GM19238 (cell line): ENCODE results near the gene SLC43A3.
"Not testable (repeated sequence)": the region's sequence is repeated elsewhere in the genome, so short reads cannot be mapped to it uniquely, and the experiment has no call there.

Source experiments
- DNase-seq: peaks from one replicate; pipeline ENCODE4 v3.0.0; 2011; ENCODE audit warnings: low spot score; ENCODE audit not compliant: insufficient read length

The SLC43A3 gene

DNA sequence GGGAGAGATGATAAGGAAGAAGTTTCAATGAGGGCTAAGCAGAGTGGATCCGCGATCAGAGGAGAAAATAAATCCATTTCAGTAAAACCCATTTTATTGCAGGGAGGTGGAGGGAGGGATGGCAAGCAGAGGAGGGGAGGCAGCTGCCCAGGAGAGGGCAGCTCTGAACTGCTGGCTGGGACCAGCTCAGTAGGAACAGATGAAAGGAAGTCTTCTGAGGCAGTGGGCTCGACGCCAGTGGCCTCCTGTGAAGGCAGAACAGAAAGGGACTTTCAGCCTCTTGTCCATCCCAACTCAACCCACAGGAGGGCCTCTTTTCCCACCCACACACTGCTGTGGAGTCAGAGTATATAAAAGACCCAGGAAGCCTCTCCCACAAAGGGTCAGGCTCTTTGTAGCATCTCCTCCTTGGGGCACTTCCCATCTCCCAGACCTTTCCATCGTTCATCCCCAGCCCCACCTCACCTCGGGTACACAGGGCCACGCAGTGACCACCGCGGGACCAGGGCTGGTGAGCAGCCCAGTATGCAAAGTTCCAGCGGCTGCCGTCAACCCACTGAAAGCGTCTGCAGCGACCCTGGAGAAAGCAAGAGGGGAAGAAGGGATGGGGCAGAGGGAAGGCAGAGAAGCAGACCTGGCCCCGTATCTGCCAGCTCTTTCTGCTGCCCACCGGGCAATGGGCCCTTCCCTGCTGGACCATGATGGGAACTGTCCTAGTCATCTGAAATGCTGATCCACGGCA is 39.5 kb downstream of the SLC43A3 start:
- DNase-seq = no peak

DNA sequence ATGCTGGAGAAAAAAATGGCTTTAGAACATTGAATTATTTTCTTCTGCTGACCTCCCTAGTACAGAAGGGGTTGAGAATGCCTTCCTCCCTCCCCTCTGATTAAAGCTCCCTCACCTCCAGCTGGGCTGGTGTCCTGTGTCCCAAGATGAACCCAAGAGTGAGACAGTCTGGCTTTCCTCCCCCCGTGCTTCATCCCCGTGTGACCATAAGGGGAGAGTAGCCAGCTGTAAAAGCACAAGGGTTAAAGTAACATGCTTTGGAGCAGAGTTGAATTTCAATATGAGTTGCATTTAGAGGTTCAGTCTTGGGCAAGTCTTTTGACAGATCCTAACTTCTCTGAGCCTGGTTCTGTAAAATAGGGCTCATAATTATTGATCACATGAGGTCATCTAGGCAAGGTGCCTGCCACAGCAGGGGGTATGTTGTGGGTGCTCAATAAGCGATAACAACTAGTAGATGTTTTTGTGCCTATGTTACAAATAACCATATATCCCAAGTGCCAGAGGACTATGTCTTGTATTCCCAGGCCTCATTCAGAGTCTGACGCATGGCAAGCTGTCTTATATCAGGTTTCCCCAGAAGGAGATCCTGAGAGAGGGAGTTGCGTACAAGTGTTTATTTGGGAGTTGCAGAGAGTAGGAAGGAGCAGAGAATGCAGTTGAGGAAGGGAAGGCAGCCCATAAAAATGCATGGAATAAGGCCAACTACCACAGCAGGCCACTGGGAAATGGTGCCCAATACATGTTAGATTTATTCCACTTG is 40.6 kb downstream of the SLC43A3 start:
- no peak for DNase-seq

- DNase-seq = no peak
Measured at GRCh38 chr11:57380975-57381374, 45.9 kb downstream of the SLC43A3 start, which contains the start of gene PRG3. Gene PRG3 (minus strand): TSS chr11:57381150. CDS start chr11:57380708, 442 bp downstream.

GRCh38 chr11:57379732-57380131 is 47.2 kb downstream of the SLC43A3 start:
- DNase-seq = no peak

GRCh38 chr11:57378186-57378585 is 48.7 kb downstream of the SLC43A3 start:
- DNase-seq = no peak

GRCh38 chr11:57377107-57377506 is 49.8 kb downstream of the SLC43A3 start:
- DNase-seq = no peak

DNA sequence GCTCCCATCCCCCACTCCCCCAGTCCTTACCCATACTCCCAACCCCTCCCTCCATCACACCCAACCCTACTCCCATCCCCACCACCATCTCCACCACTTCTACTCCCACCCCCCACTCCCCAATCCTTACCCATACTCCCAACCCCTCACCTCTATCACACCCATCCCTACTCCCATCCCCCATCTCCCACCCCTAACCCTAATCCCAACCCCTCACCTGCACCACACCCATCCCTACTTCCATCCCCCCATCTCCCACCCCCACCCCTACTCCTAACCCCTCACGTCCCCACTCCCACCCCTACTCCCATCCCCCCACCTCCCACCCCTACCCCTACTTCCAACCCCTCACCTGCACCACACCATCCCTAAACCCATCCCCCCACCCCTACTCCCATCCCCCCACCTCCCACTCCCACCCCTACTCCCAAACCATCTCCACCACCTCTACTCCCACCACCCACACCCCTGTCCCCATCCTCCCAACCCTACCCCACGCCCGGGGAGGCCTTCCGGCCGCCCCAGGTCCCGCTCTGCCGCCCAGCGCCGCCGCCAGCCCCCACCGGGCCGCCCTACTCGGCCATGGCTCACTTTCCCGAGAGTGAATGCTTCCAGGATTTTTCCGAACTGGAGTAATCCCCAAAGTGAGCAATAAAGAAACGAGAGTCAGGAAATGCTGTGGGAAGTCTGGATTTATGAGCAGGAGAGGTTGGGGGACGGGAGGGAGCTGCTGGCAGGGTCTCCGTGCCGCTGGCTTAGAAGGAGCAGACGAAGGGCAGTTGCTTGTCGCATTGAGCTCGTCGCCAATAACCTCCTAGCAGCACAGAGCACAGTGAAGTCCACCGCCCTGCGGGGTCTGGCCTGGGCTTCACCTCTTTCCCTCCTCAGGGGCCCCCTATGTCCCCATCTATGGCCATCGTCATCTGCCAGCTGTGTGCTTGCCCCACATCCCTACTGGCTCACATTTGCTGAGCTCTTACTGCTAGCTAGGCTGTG is 50.5 kb downstream of the SLC43A3 start:
- DNase-seq = no peak

- DNase-seq = no peak
Measured at GRCh38 chr11:57375490-57375889, 51.4 kb downstream of the SLC43A3 start.

GRCh38 chr11:57374966-57375365 is 52.0 kb downstream of the SLC43A3 start:
- no peak for DNase-seq

DNA sequence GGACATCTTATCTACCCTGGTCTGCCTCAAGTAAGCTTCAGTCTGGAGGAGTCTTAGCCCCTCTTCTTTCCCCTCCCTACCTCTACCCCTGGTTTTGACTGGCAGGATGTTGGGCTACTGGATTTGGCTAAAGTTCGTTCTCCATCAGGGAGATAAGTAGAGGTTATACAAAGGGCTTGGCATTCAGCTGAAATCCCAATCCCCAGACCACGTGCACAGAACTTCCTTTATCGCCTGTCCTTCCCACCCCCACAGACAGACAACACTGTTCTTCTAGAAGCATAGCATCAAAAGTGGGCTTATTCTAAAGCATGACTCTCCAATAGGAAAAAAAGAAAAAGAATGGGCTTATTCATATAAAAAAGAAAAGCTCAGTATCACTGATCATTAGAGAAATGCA is 53.8 kb downstream of the SLC43A3 start:
- DNase-seq = no peak

- no peak for DNase-seq
Measured at GRCh38 chr11:57370941-57371340, 56.0 kb downstream of the SLC43A3 start.

DNA sequence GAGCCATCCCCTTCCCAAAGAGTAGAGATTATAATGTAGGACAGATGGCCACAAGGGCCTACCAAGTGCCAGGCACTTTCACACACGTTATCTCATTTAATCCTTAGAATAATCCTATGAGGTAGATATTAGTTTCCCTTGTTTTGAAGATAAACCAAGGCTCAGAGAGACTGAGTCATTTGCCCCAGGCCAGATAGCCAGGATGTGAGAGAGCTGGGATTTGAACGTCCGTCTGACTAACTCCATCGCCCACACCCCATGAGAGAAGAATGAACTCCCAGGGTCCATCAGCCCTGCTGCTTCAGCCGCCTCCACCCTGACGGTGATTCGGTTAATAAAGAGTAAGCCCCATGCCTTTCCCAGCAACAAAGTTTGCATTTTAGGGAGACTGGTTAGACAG is 56.7 kb downstream of the SLC43A3 start:
- no peak for DNase-seq

- DNase-seq = no peak
Measured at GRCh38 chr11:57368845-57369232, 58.1 kb downstream of the SLC43A3 start.

DNA sequence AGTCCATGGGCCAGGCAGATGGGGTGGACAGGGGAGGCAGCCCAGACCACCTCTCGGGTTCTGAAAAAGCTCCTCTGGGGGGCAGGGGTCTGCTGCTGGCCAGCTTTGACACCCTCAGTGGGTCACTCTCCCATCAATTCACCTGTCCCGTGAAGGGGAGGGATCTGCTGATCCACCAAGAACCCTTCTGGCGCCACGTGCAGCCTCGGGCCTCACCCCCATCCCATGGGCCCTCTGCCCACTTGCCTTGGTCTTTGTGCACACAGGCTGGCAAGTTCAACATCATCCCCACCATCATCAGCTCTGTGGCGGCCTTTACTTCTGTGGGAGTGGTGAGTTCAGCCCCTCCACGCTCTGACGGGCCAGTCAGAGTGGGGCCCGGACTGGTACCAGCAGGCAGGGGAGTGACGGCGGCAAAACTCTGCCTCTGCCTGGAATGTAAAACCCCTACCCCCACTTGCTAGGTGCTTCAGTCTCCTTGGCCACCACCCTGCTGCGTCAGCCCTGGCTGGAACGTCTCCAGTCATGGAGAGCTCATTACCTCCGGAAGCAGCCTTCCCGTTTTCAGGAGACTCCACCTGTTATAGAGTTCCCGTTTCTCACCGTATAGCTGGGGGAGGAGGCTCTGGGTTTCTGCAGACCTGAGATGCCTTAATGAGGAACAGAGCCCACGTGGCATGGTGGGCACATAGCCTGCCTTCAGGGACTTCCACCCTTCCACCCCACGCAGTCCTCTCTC is 58.6 kb downstream of the SLC43A3 start:
- DNase-seq = no peak

- DNase-seq = no peak
Measured at GRCh38 chr11:57364851-57365660, 61.9 kb downstream of the SLC43A3 start.

DNA sequence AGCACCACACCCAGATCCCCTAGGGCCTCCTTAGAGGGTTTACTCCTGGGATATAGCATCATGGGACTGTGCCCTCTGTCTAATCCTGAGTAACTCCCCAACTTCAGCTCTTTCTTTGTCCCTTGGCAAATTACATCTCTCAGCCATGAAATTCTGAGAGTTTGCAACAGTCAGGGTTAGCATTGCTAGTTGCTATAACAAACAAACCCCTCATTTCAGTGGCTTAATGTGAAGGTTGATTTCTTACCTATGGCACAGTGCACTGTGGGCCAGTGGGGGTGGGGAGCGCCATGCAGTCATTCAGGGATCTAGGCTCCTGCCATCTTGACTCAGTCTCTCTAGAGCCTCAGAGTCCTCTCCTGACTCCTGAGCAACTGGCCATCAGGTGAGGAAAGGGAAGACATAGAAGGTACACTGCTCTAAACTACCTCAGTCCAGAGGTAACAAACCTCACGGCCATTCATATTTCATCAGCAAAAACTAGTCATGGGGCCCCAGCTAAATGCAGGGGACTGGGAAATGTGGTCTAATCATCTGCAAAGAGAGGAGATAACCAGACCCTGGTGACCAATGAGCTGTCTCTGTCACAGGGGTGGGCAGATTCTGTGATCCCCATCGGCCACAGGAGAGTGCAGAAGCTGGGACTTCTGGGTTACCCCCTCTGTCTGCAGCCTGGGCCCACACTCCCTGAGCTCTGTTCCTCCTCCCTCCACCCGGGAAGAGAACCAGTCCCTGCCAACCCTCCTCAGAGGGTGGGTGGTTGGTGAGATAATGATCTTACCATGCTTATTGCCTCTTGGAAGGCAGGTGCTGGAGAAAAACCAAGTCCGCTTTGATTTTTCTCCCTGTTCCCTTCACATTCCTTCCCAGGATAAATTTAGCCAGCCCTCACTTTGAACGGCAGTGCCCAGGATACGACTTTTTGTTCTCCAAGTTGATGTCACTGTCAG is 63.5 kb downstream of the SLC43A3 start:
- DNase-seq = no peak

DNA sequence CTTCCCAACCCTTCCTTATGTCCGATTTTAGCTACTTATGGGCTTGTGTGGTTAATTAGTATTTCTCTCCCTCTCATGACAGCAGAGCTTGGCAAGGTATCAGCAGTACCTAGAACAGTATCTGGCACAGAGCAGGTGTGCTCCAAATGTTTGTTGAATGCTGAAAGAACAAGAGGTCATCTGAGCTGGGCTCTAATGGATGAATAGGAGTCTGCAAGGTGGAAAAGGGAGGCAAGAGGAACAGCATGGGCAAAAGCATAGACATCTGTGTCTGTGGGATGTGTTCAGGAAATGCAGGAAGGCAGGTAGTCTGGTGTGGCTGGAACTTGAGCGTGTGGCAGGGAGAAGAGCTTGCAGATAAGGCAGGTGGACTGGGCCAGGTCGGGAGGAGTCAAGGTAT is 65.0 kb downstream of the SLC43A3 start:
- no peak for DNase-seq

GRCh38 chr11:57361420-57361819 is 65.5 kb downstream of the SLC43A3 start:
- DNase-seq = not testable (repeated sequence)

DNA sequence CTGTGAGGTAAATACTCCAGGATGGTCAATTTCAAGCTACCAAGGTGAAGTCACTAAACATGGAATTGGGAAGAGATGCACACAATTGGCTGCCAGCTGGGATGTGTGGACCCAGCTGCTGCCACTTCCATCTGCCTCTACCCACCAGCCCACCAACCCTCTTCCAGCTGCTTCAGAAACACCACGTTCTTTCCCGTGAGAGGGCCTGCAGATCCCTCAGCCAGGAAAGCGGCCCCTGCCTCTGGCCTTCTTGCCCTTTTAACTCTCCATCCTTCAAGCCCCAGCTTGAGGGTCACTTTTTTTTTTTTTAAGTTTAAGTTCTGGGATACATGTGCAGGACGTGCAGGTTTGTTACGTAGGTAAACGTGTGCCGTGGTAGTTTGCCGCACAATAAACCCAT is 65.9 kb downstream of the SLC43A3 start:
- DNase-seq = no peak
